Osteoblast (primary cell): Measurements from ENCODE around the gene GALNT3. TPM values are rescaled to one million over a fixed set of nuclear protein-coding genes. Genes with fewer than 3 reads are reported as not detected.

Source experiments
- DNase-seq: peaks from one replicate; pipeline ENCODE4 v3.0.0; 2011; ENCODE audit warnings: low spot score, mixed read lengths; ENCODE audit not compliant: insufficient read length; ENCODE audit errors: missing footprints
- H2AFZ ChIP-seq: 2 replicates; pipeline ENCODE4 v1.6.0; 2011; ENCODE audit warnings: mild to moderate bottlenecking, low read length
- H3K27ac ChIP-seq: 2 replicates; pipeline ENCODE4 v1.5.1; 2011; ENCODE audit warnings: mild to moderate bottlenecking, low read depth, low read length, moderate library complexity
- H3K27me3 ChIP-seq: 2 replicates; pipeline ENCODE4 v1.6.0; 2012; ENCODE audit warnings: mild to moderate bottlenecking, control low read depth, inconsistent platforms, low read length, moderate library complexity; ENCODE audit not compliant: insufficient read depth
- H3K36me3 ChIP-seq: 2 replicates; pipeline ENCODE4 v1.5.1; 2011; ENCODE audit warnings: mild to moderate bottlenecking, low read length, control low read depth, moderate library complexity; ENCODE audit not compliant: insufficient read depth
- H3K4me1 ChIP-seq: 2 replicates; pipeline ENCODE4 v1.5.1; 2011; ENCODE audit warnings: mild to moderate bottlenecking, low read length, control low read depth, moderate library complexity; ENCODE audit not compliant: insufficient read depth
- H3K4me2 ChIP-seq: 2 replicates; pipeline ENCODE4 v1.6.0; 2011; ENCODE audit warnings: mild to moderate bottlenecking, low read length; ENCODE audit not compliant: insufficient read depth
- H3K4me3 ChIP-seq: fragments of 200-600 bp; sonication (generic); 3 replicates; pipeline ENCODE4 v1.5.1; 2012; ENCODE audit warnings: mild to moderate bottlenecking, low read length, inconsistent platforms; ENCODE audit not compliant: insufficient read depth
- H3K79me2 ChIP-seq: 2 replicates; pipeline ENCODE4 v1.6.0; 2012; ENCODE audit warnings: mild to moderate bottlenecking, low read length, control low read depth, inconsistent platforms; ENCODE audit not compliant: insufficient read depth
- H3K9me3 ChIP-seq: 2 replicates; pipeline ENCODE4 v1.5.1; 2011; ENCODE audit warnings: low read depth, low read length, control low read depth
- H4K20me1 ChIP-seq: 2 replicates; pipeline ENCODE4 v1.6.0; 2012; ENCODE audit warnings: mild to moderate bottlenecking, low read length, control low read depth; ENCODE audit not compliant: insufficient read depth
- total RNA-seq: library from RNA; depleted of rRNA; stranded (reverse); fragments of >200 nt; gene quantifications from 2 replicates; pipeline ENCODE4 v1.2.3, GENCODE V29; 2012
- TF ChIP-seq, protein P1 (sequence below): IDR thresholded peaks from 2 replicates; pipeline ENCODE4 v1.5.1; 2011; ENCODE audit warnings: mild to moderate bottlenecking, low read depth, low read length, moderate library complexity; ENCODE audit errors: extremely low read depth

The GALNT3 gene
- total RNA-seq, 1 donor = 11.2 TPM

DNA sequence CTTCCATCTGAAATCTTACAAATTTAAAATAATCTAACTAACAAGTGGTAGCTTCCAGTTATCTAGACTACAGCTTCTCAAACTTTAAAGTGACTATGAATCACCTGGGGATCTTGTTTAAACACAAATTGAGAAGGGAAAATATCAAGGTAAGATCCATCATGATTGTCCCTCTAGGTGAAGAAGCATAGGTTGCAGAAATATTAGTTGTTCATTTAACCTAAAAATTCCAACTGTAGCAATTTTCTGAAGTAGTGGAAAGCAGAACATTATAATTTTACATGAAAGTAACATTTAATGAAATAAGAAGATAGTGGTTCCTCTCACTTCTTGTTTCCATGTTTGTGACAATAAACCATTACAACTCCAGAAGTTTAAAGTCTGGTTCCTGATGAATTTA, 17.3 kb downstream of the GALNT3 start:
- peaks cover 5% of the 10 kb centered on the region for H3K4me1 ChIP-seq
- H3K4me2 ChIP-seq = no peak overlapping the region
- no peak overlapping the region for H2AFZ ChIP-seq
- TF ChIP-seq, protein P1, sequence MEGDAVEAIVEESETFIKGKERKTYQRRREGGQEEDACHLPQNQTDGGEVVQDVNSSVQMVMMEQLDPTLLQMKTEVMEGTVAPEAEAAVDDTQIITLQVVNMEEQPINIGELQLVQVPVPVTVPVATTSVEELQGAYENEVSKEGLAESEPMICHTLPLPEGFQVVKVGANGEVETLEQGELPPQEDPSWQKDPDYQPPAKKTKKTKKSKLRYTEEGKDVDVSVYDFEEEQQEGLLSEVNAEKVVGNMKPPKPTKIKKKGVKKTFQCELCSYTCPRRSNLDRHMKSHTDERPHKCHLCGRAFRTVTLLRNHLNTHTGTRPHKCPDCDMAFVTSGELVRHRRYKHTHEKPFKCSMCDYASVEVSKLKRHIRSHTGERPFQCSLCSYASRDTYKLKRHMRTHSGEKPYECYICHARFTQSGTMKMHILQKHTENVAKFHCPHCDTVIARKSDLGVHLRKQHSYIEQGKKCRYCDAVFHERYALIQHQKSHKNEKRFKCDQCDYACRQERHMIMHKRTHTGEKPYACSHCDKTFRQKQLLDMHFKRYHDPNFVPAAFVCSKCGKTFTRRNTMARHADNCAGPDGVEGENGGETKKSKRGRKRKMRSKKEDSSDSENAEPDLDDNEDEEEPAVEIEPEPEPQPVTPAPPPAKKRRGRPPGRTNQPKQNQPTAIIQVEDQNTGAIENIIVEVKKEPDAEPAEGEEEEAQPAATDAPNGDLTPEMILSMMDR = no peak
- H3K9me3 ChIP-seq = no peaks in the 10 kb centered on the region
- peaks cover 93% of the 10 kb centered on the region for H3K79me2 ChIP-seq
- no peaks in the 10 kb centered on the region for H3K27me3 ChIP-seq
- DNase-seq = no peak
- H3K27ac ChIP-seq = no peak overlapping the region
- H4K20me1 ChIP-seq = no peaks in the 10 kb centered on the region
- H3K4me3 ChIP-seq = no peak overlapping the region
- no peaks in the 10 kb centered on the region for H3K36me3 ChIP-seq

DNA sequence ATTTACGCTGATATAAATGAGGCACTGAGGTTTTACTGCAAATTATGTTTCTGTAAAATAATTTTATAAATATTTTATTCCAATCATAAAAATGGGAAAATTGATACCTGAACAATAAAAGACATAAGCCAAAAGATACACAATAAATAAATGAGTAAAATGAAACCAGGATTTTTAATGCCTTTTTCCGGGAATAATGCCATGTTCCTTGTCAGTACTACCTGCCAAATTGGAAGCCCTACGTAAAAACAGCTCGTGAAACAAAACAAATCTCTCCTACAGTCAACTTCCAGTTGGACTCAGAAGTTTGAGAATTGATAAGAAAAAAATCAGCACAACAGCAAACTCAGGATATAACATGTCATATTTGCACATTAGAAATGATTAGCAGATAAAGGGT, 18.0 kb downstream of the GALNT3 start:
- Histone ChIP-seq H3K4me3 (no peak overlapping the region), H4K20me1 (no peaks in the 10 kb centered on the region), H3K36me3 (no peaks in the 10 kb centered on the region), H3K27me3 (no peaks in the 10 kb centered on the region), H2AFZ (no peak overlapping the region), H3K4me1 (peaks cover 5% of the 10 kb centered on the region), H3K79me2 (peaks cover 92% of the 10 kb centered on the region), H3K4me2 (no peak overlapping the region), H3K27ac (no peak overlapping the region), H3K9me3 (no peaks in the 10 kb centered on the region)
- TF ChIP-seq, protein P1 = no peak
- no peak for DNase-seq

DNA sequence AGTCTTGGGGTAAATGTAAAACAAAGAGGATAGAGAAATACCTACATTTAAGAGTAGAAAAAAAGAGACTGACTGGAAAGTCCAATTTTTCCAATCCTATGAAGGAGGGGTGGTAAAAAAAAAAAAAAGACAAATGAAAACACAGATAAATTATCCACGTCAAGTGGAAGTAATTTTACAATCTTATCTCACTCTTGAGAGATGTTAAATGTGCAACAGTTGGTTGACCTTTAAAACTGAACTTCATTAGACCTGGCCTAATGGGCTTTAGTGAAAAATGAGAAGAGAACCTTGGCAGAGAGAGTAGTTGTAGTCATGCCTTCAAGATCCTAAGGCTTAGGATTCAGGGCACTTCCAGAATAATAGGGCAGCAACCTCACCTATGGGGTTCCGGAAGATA, 20.4 kb downstream of the GALNT3 start:
- no peaks in the 10 kb centered on the region for H4K20me1 ChIP-seq
- H3K27ac ChIP-seq = no peak overlapping the region
- TF ChIP-seq, protein P1 = no peak
- peaks cover 77% of the 10 kb centered on the region for H3K79me2 ChIP-seq
- H3K4me1 ChIP-seq = peaks cover 5% of the 10 kb centered on the region
- H3K27me3 ChIP-seq = no peaks in the 10 kb centered on the region
- no peak overlapping the region for H2AFZ ChIP-seq
- H3K4me3 ChIP-seq = no peak overlapping the region
- DNase-seq = no peak
- H3K4me2 ChIP-seq = no peak overlapping the region
- H3K9me3 ChIP-seq = no peaks in the 10 kb centered on the region
- H3K36me3 ChIP-seq = peaks cover 3% of the 10 kb centered on the region

DNA sequence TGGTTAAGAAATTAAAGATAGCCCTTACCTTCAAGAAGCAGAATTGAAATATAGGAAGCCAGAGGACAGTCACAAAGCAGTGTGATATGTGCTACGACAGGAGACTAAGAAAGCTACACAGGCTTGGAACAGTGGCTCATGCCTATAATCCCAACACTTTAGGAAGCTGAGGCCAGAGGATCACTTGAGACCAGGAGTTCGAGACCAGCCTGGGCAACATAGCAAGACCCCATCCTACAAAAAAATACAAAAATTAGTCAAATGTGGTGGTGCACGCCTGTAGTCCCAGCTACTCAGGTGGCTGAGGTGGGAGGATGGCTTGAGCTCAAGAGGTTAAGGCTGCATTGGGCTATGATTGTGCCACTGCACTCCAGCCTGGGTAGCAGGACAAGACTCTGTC, 21.9 kb downstream of the GALNT3 start:
- Histone ChIP-seq H3K4me2 (no peak overlapping the region), H3K27ac (no peak overlapping the region), H3K9me3 (no peaks in the 10 kb centered on the region), H3K4me1 (no peaks in the 10 kb centered on the region), H3K36me3 (peaks cover 3% of the 10 kb centered on the region), H4K20me1 (no peaks in the 10 kb centered on the region), H3K27me3 (no peaks in the 10 kb centered on the region), H3K4me3 (no peak overlapping the region), H2AFZ (no peak overlapping the region), H3K79me2 (peaks cover 73% of the 10 kb centered on the region)
- TF ChIP-seq, protein P1 = no peak
- no peak for DNase-seq
